ENCODE results near the gene CABP4.

The CABP4 gene

DNA sequence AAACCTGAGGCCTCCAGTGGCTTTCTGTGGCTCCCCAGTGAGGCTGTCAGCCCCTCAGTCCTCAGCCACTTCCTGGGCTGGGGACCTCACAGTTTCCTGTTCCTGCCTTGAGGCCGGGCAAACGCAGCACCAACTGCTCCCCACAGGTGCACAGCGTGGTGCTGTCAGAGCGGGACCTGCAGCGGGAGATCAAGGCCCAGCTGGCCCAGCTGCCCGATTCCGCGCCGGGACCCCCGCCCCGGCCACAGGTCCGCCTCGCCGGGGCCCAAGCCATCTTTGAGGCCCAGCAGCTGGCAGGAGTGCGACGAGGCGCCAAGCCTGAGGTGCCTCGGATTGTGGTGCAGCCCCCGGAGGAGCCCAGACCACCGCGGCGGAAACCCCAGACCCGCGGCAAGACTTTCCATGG lies 45.9 kb upstream of the CABP4 start:
- no peak overlapping the region for H3K4me3 ChIP-seq (ENCODE audit: low read depth, low read length)
- in situ Hi-C loops (cut with HindIII; ENCODE audit: low sequenced_read_pairs), result no loop called here
- TF ChIP-seq, protein P1, sequence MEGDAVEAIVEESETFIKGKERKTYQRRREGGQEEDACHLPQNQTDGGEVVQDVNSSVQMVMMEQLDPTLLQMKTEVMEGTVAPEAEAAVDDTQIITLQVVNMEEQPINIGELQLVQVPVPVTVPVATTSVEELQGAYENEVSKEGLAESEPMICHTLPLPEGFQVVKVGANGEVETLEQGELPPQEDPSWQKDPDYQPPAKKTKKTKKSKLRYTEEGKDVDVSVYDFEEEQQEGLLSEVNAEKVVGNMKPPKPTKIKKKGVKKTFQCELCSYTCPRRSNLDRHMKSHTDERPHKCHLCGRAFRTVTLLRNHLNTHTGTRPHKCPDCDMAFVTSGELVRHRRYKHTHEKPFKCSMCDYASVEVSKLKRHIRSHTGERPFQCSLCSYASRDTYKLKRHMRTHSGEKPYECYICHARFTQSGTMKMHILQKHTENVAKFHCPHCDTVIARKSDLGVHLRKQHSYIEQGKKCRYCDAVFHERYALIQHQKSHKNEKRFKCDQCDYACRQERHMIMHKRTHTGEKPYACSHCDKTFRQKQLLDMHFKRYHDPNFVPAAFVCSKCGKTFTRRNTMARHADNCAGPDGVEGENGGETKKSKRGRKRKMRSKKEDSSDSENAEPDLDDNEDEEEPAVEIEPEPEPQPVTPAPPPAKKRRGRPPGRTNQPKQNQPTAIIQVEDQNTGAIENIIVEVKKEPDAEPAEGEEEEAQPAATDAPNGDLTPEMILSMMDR (IDR thresholded peaks at IDR 0.05; ENCODE audit: low read depth, low read length, missing control alignments), result no peak
- no peak for DNase-seq (ENCODE audit: low read depth)

DNA sequence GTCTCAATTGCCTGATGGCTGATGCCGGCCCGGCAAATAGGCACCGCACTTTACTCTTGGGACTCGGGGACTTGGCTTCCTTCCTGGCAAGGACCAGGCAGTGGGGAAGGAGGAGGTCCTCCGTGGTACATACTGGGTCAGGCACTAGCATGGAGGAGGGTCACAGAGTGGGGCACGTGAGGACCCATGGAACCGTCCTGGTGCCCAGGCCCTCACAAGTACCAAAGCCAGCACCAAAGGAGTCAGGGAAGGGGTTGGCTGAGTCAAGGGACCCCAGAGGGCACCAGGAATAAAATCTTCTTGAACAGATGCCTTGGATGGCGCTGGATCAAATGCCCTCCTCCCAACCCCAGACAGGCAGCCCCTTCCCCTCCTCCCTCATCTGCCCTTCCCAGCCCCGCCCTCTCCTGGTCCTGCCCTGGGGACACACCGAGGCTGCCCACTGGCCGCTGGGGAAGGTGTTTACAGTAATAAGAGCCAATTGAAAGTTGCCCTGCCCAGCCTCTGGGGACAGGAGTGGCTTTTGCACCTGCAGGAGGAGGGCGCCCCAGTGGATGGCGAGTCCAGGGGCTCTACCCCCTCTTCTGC lies 45.3 kb upstream of the CABP4 start:
- in situ Hi-C loops (cut with HindIII; ENCODE audit: low sequenced_read_pairs), result no loop called here
- TF ChIP-seq, protein P1 (IDR thresholded peaks at IDR 0.05; ENCODE audit: low read depth, low read length, missing control alignments), result no peak
- no peak overlapping the region for H3K4me3 ChIP-seq (ENCODE audit: low read depth, low read length)
- DNase-seq (ENCODE audit: low read depth), result no peak

DNA sequence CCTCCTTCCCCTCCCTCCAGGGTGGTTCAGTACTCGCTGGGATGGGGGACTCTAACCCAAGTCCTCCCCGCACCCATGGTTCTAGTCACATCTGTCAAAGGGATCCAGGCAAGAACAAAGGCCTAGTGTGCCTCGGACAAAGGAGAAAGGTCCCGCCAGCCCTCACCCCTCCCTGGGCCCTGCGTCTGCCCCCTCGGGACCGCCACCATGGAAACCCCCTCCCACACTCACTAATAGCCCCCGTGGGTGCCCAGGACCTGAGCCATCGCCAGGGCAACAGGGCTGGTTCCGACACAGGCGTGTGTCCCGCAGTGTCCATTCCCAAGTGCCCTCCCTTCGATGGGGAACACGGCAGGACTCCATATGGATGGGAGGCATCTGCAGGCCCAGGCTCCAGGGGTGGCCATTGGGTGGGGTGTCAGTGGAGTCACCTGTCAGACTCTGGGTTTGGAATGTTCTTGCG lies 44.8 kb upstream of the CABP4 start:
- no peak overlapping the region for H3K4me3 ChIP-seq (ENCODE audit: low read depth, low read length)
- TF ChIP-seq, protein P1 (IDR thresholded peaks at IDR 0.05; ENCODE audit: low read depth, low read length, missing control alignments), result no peak
- no peak for DNase-seq (ENCODE audit: low read depth)
- in situ Hi-C loops (cut with HindIII; ENCODE audit: low sequenced_read_pairs), result no loop called here

DNA sequence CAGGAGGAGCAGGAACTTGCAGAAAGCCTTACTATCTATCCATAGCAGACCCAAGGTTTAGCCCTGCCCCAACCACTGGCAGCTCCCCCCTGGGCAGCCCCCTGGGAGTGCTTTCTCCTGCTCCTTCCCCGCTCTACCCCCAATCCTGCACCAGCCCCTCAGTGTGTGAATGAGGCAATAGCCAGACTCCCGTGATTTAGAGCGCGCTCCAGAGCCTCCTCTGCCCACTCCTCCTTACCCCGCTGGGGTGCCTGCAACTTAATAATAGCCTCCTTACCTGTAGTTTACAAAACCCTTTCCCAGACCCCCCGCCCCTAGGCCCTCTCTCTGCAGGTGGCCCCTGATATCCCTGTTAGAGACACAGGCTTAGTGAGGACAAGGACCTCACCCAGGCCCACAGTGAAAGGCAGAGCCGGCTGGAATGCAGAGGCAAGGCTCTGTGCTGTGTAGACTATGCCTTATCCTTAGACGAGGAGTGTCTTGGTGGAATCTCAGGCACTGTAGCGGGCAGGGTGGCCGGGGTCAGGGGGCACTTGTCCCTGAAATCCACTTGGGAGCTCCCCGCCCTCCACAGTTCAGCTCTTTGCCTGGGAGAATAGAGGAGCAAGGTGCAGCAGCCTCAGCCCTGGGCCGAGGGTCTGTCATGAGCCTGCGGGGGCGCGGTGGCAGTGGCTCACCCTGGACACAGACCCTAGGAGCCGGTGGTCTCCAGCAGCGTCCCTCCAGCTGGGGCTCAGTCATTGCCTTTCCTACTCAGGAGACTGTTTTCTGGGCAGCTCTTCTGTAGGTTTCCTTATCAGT lies 44.0 kb upstream of the CABP4 start:
- TF ChIP-seq, protein P1 (IDR thresholded peaks at IDR 0.05; ENCODE audit: low read depth, low read length, missing control alignments), result no peak
- H3K4me3 ChIP-seq (ENCODE audit: low read depth, low read length), result no peak overlapping the region
- in situ Hi-C loops (cut with HindIII; ENCODE audit: low sequenced_read_pairs), result no loop called here
- DNase-seq (ENCODE audit: low read depth), result no peak

DNA sequence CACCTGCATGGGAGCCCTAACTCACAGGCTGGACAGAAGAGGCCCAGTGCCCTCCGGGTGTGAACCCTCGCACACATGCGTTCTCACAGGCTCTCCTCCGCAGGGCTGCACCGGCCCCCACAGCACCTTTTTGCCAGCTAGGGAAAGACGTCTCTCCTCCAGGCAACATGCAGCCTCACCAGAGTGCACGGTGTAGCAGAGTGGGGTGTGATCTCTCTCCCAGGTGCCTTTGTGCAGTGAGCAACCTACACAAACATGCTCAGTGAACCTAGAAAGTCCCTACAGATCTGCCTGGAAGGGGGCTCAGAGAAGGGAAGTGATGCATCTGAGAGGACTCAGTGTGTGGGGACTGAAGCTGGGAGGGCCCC lies 43.4 kb upstream of the CABP4 start:
- DNase-seq (ENCODE audit: low read depth), result no peak
- no peak overlapping the region for H3K4me3 ChIP-seq (ENCODE audit: low read depth, low read length)
- TF ChIP-seq, protein P1 (IDR thresholded peaks at IDR 0.05; ENCODE audit: low read depth, low read length, missing control alignments), result no peak
- in situ Hi-C loops (cut with HindIII; ENCODE audit: low sequenced_read_pairs), result no loop called here

DNA sequence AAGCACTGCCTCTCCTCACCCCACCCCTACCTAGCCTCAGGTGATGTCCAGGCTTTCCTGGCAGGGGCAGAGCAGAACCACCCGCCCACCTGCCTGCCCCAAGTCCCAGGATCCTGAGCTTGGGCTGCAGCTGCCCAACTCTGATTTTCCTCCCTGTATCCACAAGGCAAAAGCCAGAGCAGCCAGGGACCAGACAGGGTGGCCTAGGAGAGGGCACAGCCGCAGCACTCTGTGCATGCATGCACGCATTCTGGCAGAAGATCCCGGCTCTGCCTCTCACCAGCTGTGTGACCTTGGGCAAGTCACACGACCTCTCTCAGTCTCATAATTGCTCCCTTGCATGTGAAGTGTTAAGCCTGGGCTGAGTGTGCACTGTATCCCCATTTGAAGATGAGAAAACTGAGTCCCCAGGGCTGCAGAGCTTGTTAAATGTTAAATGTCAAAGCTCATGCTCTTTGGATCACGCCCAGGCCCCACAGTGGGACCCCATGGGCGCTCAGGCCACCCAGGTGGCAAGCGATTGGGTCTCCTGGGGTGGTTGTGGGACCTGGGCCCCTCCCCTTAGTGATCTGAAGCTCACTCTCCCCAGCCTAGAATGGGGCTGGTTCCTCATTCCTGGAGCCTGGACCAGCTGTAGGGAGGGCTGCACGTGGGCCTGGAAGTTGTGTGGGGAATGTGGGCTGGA lies 42.5 kb upstream of the CABP4 start:
- in situ Hi-C loops (cut with HindIII; ENCODE audit: low sequenced_read_pairs), result no loop called here
- DNase-seq (ENCODE audit: low read depth), result no peak
- H3K4me3 ChIP-seq (ENCODE audit: low read depth, low read length), result no peak overlapping the region
- TF ChIP-seq, protein P1 (IDR thresholded peaks at IDR 0.05; ENCODE audit: low read depth, low read length, missing control alignments), result no peak

All from astrocyte of the cerebellum (primary cell).